ENCODE results near the gene RGCC.
"Not testable (repeated sequence)": the region's sequence is repeated elsewhere in the genome, so short reads cannot be mapped to it uniquely, and the experiment has no call there.

The RGCC gene

DNA sequence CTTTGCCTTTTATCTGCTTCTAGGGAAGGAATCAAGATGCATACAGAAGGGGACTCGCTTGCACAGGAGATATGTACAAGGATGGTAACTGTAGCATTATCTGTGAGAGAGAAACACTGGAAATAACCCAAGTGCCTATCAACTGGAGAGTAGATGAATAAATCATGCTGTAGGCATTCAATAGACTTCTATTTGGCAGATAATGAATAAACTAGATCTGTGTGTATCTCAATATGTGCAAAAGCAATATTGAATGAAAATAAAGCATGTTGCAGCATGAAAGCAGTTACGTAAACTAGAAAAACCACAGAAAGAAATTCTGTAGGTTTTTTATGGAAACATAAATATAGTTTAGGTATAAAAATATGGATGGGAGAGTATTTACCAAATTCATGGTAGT lies 38.6 kb upstream of the RGCC start:
- Histone ChIP-seq H3K4me3 (no peak overlapping the region), H3K36me3 (ENCODE audit: insufficient read depth, low read length) (no peaks in the 10 kb centered on the region), H3K9ac (ENCODE audit: insufficient read length) (no peak overlapping the region), H3K9me3 (ENCODE audit: low read depth, low read length) (no peaks in the 10 kb centered on the region), H3K27ac (no peak overlapping the region)
- no peak for DNase-seq (ENCODE audit: low read depth, low spot score)
- TF ChIP-seq EZH2 (IDR thresholded peaks at IDR 0.05) (no peak), FOXP2 (optimal IDR thresholded peaks at IDR 0.05; ENCODE audit: control extremely low read depth, extremely low read length, insufficient read depth) (no peak), POLR2AphosphoS5 (IDR thresholded peaks at IDR 0.05; ENCODE audit: borderline replicate concordance, low read depth, low read length) (no peak)

DNA sequence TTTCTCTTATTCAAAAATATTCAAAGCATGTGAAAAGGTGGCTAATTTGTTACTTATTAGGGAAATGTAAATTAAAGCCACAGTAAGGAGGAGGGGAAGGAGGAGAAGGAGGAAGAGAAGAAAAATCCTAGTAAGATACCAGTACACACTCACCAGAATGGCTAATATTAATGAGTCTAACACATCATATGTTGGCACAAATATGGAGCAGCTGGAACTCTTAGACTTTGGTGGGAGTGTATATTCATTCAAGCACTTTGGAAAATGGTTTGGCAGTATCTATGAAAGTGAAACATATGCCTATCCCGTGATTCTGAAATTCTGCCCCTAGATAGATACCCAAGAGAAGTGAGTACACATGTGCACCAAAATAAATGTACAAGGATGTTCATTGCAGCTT lies 38.1 kb upstream of the RGCC start:
- TF ChIP-seq FOXP2 (optimal IDR thresholded peaks at IDR 0.05; ENCODE audit: control extremely low read depth, extremely low read length, insufficient read depth) (no peak), POLR2AphosphoS5 (IDR thresholded peaks at IDR 0.05; ENCODE audit: borderline replicate concordance, low read depth, low read length) (no peak)
- no peak for DNase-seq (ENCODE audit: low read depth, low spot score)

DNA sequence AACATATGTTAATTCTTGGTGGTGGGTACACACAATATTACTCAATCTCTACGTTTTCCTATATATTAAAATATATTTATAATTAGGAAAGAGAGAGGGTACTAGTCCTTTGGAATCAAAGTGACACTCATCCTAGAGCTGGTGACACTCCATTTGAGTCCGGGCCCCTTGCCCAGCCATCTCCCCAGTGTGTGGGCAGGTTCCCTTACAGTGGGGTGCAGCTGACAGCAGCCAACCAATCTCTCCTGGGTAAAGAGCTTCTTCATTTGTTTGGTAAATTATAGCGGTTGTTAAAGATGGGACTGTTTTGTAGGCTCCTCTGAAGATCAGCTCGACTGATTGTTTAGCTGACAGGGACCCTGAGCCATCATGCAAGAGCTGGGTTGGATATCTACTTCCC lies 37.2 kb upstream of the RGCC start:
- Histone ChIP-seq H3K9me3 (ENCODE audit: low read depth, low read length) (no peaks in the 10 kb centered on the region), H3K4me3 (no peak overlapping the region), H3K27ac (no peak overlapping the region), H3K36me3 (ENCODE audit: insufficient read depth, low read length) (no peaks in the 10 kb centered on the region), H3K9ac (ENCODE audit: insufficient read length) (no peak overlapping the region)
- DNase-seq (ENCODE audit: low read depth, low spot score), result no peak
- TF ChIP-seq POLR2AphosphoS5 (IDR thresholded peaks at IDR 0.05; ENCODE audit: borderline replicate concordance, low read depth, low read length) (no peak), EZH2 (IDR thresholded peaks at IDR 0.05) (no peak), FOXP2 (optimal IDR thresholded peaks at IDR 0.05; ENCODE audit: control extremely low read depth, extremely low read length, insufficient read depth) (no peak)

More for the DNA sequence above, 38.1 kb upstream of the RGCC start:
- H3K9me3 ChIP-seq (ENCODE audit: low read depth, low read length), result no peaks in the 10 kb centered on the region
- H3K4me3 ChIP-seq, result no peak overlapping the region
- no peak overlapping the region for H3K9ac ChIP-seq (ENCODE audit: insufficient read length)
- H3K27ac ChIP-seq, result no peak overlapping the region
- H3K36me3 ChIP-seq (ENCODE audit: insufficient read depth, low read length), result no peaks in the 10 kb centered on the region

DNA sequence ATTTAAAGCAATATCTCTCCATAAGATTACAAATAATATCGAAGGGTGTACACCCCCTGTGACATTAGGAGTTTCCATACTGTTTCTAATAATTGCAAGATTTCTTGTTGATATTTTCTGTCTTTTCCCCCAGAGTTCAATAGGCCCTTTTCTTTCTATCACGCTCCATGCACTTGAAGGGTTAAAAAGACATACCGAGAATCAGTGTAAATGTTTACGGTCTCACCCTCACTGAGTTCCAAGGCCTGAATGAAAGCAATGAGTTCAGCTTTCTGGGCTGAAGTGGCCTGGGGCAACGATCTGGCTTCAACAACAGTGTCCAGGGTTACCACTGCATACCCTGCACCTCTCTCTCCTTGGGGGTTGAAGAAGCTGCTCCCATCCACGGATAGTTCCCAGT lies 36.0 kb upstream of the RGCC start:
- not testable (repeated sequence) for H3K4me3 ChIP-seq; H3K9me3 ChIP-seq (ENCODE audit: low read depth, low read length); H3K9ac ChIP-seq (ENCODE audit: insufficient read length); H3K36me3 ChIP-seq (ENCODE audit: insufficient read depth, low read length); DNase-seq (ENCODE audit: low read depth, low spot score); H3K27ac ChIP-seq

DNA sequence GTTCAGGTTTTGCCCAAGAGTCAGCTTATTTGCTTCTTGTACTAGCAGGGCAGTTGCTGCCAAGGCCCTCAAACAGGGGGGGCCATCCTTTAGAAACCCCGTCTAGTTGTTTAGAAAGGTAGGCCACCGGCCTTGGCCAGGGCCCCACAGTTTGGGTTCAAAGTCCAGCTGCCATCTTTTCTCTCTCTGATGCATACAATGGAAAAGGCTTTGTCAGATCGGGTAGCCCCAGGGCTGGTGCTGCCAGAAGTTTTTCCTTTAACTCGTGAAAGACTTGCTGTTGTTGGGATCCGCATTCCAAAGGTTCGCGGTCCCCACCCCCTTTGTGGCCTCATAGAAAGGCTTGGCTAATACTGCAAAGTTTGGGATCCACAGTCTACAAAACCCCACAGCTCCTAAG lies 35.4 kb upstream of the RGCC start:
- not testable (repeated sequence) for H3K9me3 ChIP-seq (ENCODE audit: low read depth, low read length); H3K27ac ChIP-seq; H3K9ac ChIP-seq (ENCODE audit: insufficient read length); H3K4me3 ChIP-seq; H3K36me3 ChIP-seq (ENCODE audit: insufficient read depth, low read length); DNase-seq (ENCODE audit: low read depth, low spot score)

DNA sequence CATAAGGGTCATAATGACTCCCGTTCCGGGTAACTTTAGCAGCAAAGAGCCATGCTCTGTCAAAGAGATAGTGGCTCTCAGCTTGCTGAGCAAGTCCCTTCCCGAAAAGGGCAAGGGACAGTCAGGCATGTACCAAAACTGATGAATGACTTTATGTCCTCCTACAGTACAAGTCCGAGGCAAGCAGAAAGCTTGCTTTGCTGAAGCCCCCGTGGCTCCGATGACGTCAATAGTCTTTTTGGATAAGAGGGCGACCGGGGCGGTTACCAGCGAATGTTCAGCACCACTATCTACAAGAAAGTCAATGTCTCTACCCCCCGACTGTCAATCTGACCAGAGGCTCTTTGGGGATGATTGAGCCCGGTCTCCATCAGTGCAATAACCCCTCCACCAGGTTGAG lies 34.1 kb upstream of the RGCC start:
- H3K27ac ChIP-seq; H3K9me3 ChIP-seq (ENCODE audit: low read depth, low read length); H3K36me3 ChIP-seq (ENCODE audit: insufficient read depth, low read length); H3K4me3 ChIP-seq; H3K9ac ChIP-seq (ENCODE audit: insufficient read length); DNase-seq (ENCODE audit: low read depth, low spot score): not testable (repeated sequence)

DNA sequence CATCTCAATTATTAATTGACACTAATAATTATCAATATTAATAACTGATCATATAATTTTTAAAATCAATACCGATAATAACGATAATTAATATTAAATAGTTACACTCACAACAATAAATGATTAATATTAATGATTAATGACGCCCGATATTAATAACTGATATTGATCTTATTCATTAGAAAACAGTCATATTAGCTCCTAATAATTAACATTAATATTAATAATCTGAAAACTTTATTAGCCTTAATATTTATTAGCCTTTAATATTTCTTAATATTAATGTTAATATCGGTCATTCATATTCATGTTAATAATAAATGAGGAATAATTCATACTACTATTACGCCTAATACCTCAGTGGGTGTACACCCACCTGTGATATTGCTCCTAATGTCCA lies 32.7 kb upstream of the RGCC start:
- not testable (repeated sequence) for H3K36me3 ChIP-seq (ENCODE audit: insufficient read depth, low read length); H3K9me3 ChIP-seq (ENCODE audit: low read depth, low read length); H3K4me3 ChIP-seq; DNase-seq (ENCODE audit: low read depth, low spot score); H3K9ac ChIP-seq (ENCODE audit: insufficient read length); H3K27ac ChIP-seq

DNA sequence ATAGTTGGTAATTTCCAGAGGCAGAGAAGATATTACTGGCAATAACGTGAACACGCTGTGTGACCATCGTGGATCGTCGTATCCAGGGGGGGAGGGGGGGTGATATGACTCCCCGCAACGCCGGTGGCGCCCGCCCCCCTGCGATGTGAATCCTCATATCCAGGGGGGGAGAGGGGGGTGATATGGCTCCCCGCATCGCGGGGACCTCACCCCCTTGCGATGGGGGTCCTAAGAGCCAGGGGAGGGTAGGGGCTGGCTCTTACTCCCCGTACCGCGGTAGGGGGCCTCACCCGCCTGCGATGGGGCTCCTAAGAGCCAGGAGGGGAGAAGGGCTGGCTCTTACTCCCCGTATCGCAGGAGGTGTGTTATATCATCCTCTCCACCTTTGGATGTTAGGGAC lies 31.3 kb upstream of the RGCC start:
- Histone ChIP-seq H3K27ac (no peak overlapping the region), H3K36me3 (ENCODE audit: insufficient read depth, low read length) (no peaks in the 10 kb centered on the region), H3K4me3 (no peak overlapping the region), H3K9ac (ENCODE audit: insufficient read length) (no peak overlapping the region), H3K9me3 (ENCODE audit: low read depth, low read length) (no peaks in the 10 kb centered on the region)
- no peak for DNase-seq (ENCODE audit: low read depth, low spot score)
- TF ChIP-seq EZH2 (IDR thresholded peaks at IDR 0.05), result no peak
- no peak for TF ChIP-seq POLR2AphosphoS5 (IDR thresholded peaks at IDR 0.05; ENCODE audit: borderline replicate concordance, low read depth, low read length)
- no peak for TF ChIP-seq FOXP2 (optimal IDR thresholded peaks at IDR 0.05; ENCODE audit: control extremely low read depth, extremely low read length, insufficient read depth)

DNA sequence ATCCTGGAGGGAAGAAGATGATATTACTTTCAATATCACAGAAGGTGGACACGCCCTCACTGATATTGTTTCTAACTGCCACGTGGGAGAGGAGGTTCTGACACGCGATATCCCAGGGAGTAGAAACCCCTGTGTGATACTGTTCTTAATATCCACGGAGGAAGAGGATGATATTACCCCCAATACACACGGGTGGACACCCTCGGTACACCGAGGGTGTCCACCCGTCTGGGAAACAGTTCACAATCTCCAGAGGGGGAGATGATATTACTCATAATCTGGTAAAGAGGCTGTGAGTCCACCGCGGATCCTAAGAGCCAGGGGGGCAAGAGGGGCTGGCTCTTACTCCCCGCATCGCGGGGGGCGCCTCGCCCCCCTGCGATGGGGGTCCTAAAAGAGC lies 29.7 kb upstream of the RGCC start:
- Histone ChIP-seq H3K9ac (ENCODE audit: insufficient read length) (no peak overlapping the region), H3K4me3 (peak overlapping the region; percentile 33; the same call in 1 of the 2 replicates), H3K9me3 (ENCODE audit: low read depth, low read length) (no peaks in the 10 kb centered on the region), H3K36me3 (ENCODE audit: insufficient read depth, low read length) (no peaks in the 10 kb centered on the region), H3K27ac (no peak overlapping the region)
- no peak for DNase-seq (ENCODE audit: low read depth, low spot score)
- no peak for TF ChIP-seq POLR2AphosphoS5 (IDR thresholded peaks at IDR 0.05; ENCODE audit: borderline replicate concordance, low read depth, low read length)
- no peak for TF ChIP-seq FOXP2 (optimal IDR thresholded peaks at IDR 0.05; ENCODE audit: control extremely low read depth, extremely low read length, insufficient read depth)
- TF ChIP-seq EZH2 (IDR thresholded peaks at IDR 0.05), result no peak

DNA sequence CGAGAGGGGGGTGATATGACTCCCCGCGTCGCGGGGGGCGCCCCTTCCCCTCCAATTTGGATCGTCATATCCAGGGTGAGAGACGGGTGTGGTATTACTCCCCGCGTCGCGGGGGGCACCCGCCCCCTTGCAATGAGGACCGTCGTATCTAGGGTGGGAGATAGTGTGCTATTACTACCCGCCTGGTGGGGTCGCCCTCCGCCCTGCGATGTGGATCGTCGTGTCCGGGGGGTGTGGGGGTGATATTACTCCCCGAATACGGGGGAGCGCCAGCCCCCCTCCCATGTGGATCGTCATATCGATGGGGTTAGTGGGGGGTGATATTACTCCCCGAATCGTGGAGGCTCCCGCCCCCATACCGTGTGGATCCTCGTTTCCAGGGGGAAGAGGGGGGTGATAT lies 29.2 kb upstream of the RGCC start:
- H3K9me3 ChIP-seq (ENCODE audit: low read depth, low read length), result no peaks in the 10 kb centered on the region
- no peaks in the 10 kb centered on the region for H3K36me3 ChIP-seq (ENCODE audit: insufficient read depth, low read length)
- TF ChIP-seq POLR2AphosphoS5 (IDR thresholded peaks at IDR 0.05; ENCODE audit: borderline replicate concordance, low read depth, low read length) (no peak), FOXP2 (optimal IDR thresholded peaks at IDR 0.05; ENCODE audit: control extremely low read depth, extremely low read length, insufficient read depth) (no peak), EZH2 (IDR thresholded peaks at IDR 0.05) (no peak)
- no peak overlapping the region for H3K9ac ChIP-seq (ENCODE audit: insufficient read length)
- no peak overlapping the region for H3K27ac ChIP-seq
- H3K4me3 ChIP-seq, result no peak overlapping the region
- no peak for DNase-seq (ENCODE audit: low read depth, low spot score)

DNA sequence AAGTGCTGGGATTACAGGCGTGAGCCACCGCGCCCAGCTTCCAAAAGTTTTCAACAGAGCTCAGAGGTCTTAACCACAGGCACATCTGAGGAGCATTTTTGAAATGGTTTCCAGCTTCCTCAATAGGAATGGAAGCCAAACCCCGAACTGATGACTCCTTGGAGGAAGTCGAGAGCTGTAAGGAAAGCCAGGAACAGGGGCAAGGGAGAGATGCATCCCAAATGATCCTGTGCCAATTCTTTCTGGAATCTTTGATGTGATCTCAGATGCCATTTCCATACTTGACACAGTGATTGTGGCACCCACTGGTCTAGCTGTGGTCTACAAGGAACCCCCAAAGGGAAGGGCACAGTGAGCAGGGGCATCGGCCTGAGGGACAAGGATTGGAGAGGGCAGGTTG lies 23.3 kb upstream of the RGCC start:
- not testable (repeated sequence) for H3K9ac ChIP-seq (ENCODE audit: insufficient read length); H3K9me3 ChIP-seq (ENCODE audit: low read depth, low read length); DNase-seq (ENCODE audit: low read depth, low spot score); H3K36me3 ChIP-seq (ENCODE audit: insufficient read depth, low read length); H3K27ac ChIP-seq; H3K4me3 ChIP-seq

Measured in SK-N-MC (cell line).